Measurements from ENCODE around the gene RHOB. TPM values are rescaled to one million over a fixed set of nuclear protein-coding genes. Genes with fewer than 3 reads are reported as not detected.

The RHOB gene
- total and polyA plus RNA-seq, 2 of the 13 experiments (the other 11 are each of a cell fraction or from before 2014, with no cell fraction given): 192 to 268 TPM

DNA sequence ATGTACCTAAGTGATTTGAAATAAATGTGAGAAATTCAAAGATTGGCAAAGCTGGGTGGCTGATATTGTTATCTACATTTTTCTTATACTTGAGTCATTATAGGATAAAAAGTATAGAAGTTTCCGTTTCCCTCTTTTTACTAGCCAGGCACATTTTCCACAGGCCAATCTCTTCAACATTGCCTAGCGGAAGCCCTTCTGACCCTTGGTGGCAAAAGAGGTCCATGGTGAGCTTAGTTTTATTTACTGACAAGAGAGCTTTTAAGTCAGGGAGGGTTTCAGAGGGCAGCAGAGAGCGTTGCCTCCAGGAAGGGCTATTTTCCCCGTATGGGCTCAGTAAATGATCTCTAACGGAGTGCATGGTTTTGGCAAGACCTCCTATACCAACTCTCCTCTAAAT, 15.1 kb upstream of the RHOB start (continued):
- TF ChIP-seq, protein P1, sequence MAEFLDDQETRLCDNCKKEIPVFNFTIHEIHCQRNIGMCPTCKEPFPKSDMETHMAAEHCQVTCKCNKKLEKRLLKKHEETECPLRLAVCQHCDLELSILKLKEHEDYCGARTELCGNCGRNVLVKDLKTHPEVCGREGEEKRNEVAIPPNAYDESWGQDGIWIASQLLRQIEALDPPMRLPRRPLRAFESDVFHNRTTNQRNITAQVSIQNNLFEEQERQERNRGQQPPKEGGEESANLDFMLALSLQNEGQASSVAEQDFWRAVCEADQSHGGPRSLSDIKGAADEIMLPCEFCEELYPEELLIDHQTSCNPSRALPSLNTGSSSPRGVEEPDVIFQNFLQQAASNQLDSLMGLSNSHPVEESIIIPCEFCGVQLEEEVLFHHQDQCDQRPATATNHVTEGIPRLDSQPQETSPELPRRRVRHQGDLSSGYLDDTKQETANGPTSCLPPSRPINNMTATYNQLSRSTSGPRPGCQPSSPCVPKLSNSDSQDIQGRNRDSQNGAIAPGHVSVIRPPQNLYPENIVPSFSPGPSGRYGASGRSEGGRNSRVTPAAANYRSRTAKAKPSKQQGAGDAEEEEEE (CRISPR knock-in tag; IDR thresholded peaks at IDR 0.05; ENCODE audit: borderline replicate concordance): no peak
- TF ChIP-seq RAD21 (CRISPR knock-in tag; IDR thresholded peaks at IDR 0.05) (no peak), FOXP1 (IDR thresholded peaks at IDR 0.05) (no peak), FOXP1 (CRISPR knock-in tag; IDR thresholded peaks at IDR 0.05) (peak; percentile 64), ZNF782 (CRISPR knock-in tag; IDR thresholded peaks at IDR 0.05; ENCODE audit: borderline replicate concordance) (no peak), ZNF501 (CRISPR knock-in tag; IDR thresholded peaks at IDR 0.05) (no peak), EZH2 (conservative IDR thresholded peaks at IDR 0.05; ENCODE audit: low read depth, low read length) (no peak), MEF2D (CRISPR knock-in tag; IDR thresholded peaks at IDR 0.05) (no peak), ZNF383 (CRISPR knock-in tag; IDR thresholded peaks at IDR 0.05; ENCODE audit: borderline replicate concordance) (no peak), AGO1 (IDR thresholded peaks at IDR 0.05; ENCODE audit: low read depth, low read length, poor library complexity, severe bottlenecking) (no peak), POLR2G (IDR thresholded peaks at IDR 0.05; ENCODE audit: low read depth, low read length) (no peak), SMAD1 (CRISPR knock-in tag; IDR thresholded peaks at IDR 0.05; ENCODE audit: borderline replicate concordance, low read depth) (no peak), RARA (CRISPR knock-in tag; IDR thresholded peaks at IDR 0.05) (peak; percentile 54; the same call in 1 of the 2 replicates)
- TF ChIP-seq, protein P2, sequence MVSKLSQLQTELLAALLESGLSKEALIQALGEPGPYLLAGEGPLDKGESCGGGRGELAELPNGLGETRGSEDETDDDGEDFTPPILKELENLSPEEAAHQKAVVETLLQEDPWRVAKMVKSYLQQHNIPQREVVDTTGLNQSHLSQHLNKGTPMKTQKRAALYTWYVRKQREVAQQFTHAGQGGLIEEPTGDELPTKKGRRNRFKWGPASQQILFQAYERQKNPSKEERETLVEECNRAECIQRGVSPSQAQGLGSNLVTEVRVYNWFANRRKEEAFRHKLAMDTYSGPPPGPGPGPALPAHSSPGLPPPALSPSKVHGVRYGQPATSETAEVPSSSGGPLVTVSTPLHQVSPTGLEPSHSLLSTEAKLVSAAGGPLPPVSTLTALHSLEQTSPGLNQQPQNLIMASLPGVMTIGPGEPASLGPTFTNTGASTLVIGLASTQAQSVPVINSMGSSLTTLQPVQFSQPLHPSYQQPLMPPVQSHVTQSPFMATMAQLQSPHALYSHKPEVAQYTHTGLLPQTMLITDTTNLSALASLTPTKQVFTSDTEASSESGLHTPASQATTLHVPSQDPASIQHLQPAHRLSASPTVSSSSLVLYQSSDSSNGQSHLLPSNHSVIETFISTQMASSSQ (IDR thresholded peaks at IDR 0.05; ENCODE audit: low read depth): no peak
- TF ChIP-seq, protein P2 (CRISPR knock-in tag; IDR thresholded peaks at IDR 0.05; ENCODE audit: borderline replicate concordance): no peak
- TF ChIP-seq, protein P3, sequence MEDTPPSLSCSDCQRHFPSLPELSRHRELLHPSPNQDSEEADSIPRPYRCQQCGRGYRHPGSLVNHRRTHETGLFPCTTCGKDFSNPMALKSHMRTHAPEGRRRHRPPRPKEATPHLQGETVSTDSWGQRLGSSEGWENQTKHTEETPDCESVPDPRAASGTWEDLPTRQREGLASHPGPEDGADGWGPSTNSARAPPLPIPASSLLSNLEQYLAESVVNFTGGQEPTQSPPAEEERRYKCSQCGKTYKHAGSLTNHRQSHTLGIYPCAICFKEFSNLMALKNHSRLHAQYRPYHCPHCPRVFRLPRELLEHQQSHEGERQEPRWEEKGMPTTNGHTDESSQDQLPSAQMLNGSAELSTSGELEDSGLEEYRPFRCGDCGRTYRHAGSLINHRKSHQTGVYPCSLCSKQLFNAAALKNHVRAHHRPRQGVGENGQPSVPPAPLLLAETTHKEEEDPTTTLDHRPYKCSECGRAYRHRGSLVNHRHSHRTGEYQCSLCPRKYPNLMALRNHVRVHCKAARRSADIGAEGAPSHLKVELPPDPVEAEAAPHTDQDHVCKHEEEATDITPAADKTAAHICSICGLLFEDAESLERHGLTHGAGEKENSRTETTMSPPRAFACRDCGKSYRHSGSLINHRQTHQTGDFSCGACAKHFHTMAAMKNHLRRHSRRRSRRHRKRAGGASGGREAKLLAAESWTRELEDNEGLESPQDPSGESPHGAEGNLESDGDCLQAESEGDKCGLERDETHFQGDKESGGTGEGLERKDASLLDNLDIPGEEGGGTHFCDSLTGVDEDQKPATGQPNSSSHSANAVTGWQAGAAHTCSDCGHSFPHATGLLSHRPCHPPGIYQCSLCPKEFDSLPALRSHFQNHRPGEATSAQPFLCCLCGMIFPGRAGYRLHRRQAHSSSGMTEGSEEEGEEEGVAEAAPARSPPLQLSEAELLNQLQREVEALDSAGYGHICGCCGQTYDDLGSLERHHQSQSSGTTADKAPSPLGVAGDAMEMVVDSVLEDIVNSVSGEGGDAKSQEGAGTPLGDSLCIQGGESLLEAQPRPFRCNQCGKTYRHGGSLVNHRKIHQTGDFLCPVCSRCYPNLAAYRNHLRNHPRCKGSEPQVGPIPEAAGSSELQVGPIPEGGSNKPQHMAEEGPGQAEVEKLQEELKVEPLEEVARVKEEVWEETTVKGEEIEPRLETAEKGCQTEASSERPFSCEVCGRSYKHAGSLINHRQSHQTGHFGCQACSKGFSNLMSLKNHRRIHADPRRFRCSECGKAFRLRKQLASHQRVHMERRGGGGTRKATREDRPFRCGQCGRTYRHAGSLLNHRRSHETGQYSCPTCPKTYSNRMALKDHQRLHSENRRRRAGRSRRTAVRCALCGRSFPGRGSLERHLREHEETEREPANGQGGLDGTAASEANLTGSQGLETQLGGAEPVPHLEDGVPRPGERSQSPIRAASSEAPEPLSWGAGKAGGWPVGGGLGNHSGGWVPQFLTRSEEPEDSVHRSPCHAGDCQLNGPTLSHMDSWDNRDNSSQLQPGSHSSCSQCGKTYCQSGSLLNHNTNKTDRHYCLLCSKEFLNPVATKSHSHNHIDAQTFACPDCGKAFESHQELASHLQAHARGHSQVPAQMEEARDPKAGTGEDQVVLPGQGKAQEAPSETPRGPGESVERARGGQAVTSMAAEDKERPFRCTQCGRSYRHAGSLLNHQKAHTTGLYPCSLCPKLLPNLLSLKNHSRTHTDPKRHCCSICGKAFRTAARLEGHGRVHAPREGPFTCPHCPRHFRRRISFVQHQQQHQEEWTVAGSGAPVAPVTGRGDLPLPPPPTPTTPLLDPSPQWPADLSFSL (CRISPR knock-in tag; IDR thresholded peaks at IDR 0.05): no peak
- TF ChIP-seq, protein P4, sequence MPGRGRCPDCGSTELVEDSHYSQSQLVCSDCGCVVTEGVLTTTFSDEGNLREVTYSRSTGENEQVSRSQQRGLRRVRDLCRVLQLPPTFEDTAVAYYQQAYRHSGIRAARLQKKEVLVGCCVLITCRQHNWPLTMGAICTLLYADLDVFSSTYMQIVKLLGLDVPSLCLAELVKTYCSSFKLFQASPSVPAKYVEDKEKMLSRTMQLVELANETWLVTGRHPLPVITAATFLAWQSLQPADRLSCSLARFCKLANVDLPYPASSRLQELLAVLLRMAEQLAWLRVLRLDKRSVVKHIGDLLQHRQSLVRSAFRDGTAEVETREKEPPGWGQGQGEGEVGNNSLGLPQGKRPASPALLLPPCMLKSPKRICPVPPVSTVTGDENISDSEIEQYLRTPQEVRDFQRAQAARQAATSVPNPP (CRISPR knock-in tag; IDR thresholded peaks at IDR 0.05): no peak
